GM12878 (cell line): Measurements from ENCODE around the gene SEMA3A. TPM values are rescaled to one million over a fixed set of nuclear protein-coding genes. Genes with fewer than 3 reads are reported as not detected.

ENCODE experiments used
- ATAC-seq: fragments of 200-7000 bp; cut with Tn5 transposase; 3 replicates; pipeline ENCODE4 v1.9.1; 2020; ENCODE audit warnings: mild to moderate bottlenecking, moderate library complexity
- BruUV-seq: library from RNA; stranded (reverse); fragments of 400-500 nt; replicated peaks from 2 replicates; lab custom pipeline; 2021; lab: Mats Ljungman, UMichigan
- CTCF ChIA-PET: fragments of 300-600 bp; sonication (Branson Sonifier 250); formaldehyde crosslinking; extraction: SDS; loops from one replicate; lab custom pipeline; 2021; ENCODE audit warnings: inconsistent platforms; lab: Yijun Ruan, JAX
- POLR2A ChIA-PET: fragments of 350-600 bp; formaldehyde crosslinking; extraction: SDS; loops from one replicate; lab custom pipeline; 2021; ENCODE audit warnings: inconsistent platforms; lab: Charles Lee
- RAD21 ChIA-PET: fragments of 300-600 bp; sonication (Branson Sonifier 250); formaldehyde crosslinking; loops from one replicate; lab custom pipeline; 2023; ENCODE audit warnings: antibody characterized with exemption; ENCODE audit not compliant: unreplicated experiment; lab: Charles Lee
- SMC1A ChIA-PET: fragments of 300-600 bp; sonication (Branson Sonifier 250); formaldehyde crosslinking; loops from one replicate; lab custom pipeline; 2023; ENCODE audit not compliant: unreplicated experiment, uncharacterized antibody; lab: Charles Lee
- DNase-seq: peaks from one replicate; pipeline ENCODE4 v3.0.0-alpha.2; 2011; ENCODE audit warnings: low read depth, low spot score
- FAIRE-seq: peaks from 3 replicates; lab custom pipeline; 2011; peaks lifted over from hg19 to GRCh38; lab: Jason Lieb, UNC
- H2AFZ ChIP-seq: 2 replicates; pipeline ENCODE4 v1.6.0; 2011; ENCODE audit warnings: low read depth, low read length, control low read depth; ENCODE audit not compliant: control insufficient read depth
- H3K27ac ChIP-seq: 2 replicates; pipeline ENCODE4 v1.5.1; 2011; ENCODE audit warnings: control low read depth; ENCODE audit not compliant: control insufficient read depth, insufficient read depth
- H3K27me3 ChIP-seq, 2 experiments: replicated peaks in 1 of 2; 2 replicates each; pipeline versions ENCODE4 v1.6.0 to v1.6.1; 2011; ENCODE audit warnings: low read length in 1 of 2; ENCODE audit not compliant: control insufficient read depth in 2 of 2, insufficient read depth in 2 of 2
- H3K36me3 ChIP-seq, 2 experiments: 2 replicates each; pipeline ENCODE4 v1.5.1; 2011; ENCODE audit warnings: low read length in 1 of 2; ENCODE audit not compliant: control insufficient read depth in 2 of 2, insufficient read depth in 2 of 2
- H3K4me1 ChIP-seq: 2 replicates; pipeline ENCODE4 v1.6.1; 2011; ENCODE audit warnings: mild to moderate bottlenecking, low read length, moderate library complexity, mixed read lengths; ENCODE audit not compliant: control insufficient read depth, insufficient read depth
- H3K4me2 ChIP-seq: 2 replicates; pipeline ENCODE4 v1.6.0; 2011; ENCODE audit warnings: control low read depth; ENCODE audit not compliant: control insufficient read depth, insufficient read depth
- H3K4me3 ChIP-seq: fragments of 200-600 bp; sonication (generic); 2 replicates; pipeline ENCODE4 v1.5.1; 2016
- H3K79me2 ChIP-seq: 2 replicates; pipeline ENCODE4 v1.6.0; 2011; ENCODE audit warnings: low read length; ENCODE audit not compliant: control insufficient read depth, insufficient read depth
- H3K9ac ChIP-seq: 2 replicates; pipeline ENCODE4 v1.8.0; 2011; ENCODE audit warnings: low read length, control low read depth, mixed read lengths; ENCODE audit not compliant: control insufficient read depth, insufficient read depth
- H3K9me3 ChIP-seq: replicated peaks from 3 replicates; pipeline ENCODE4 v1.5.1; 2011; ENCODE audit warnings: mild to moderate bottlenecking, low read length; ENCODE audit not compliant: control insufficient read depth, insufficient read depth
- H4K20me1 ChIP-seq: 2 replicates; pipeline ENCODE4 v1.6.0; 2011; ENCODE audit not compliant: control insufficient read depth, insufficient read depth
- ASH2L ChIP-seq: fragments of 300-600, 200-600 bp; sonication (generic); IDR thresholded peaks from 2 replicates; pipeline ENCODE4 v1.6.1; 2017; ENCODE audit warnings: low read depth, mild to moderate bottlenecking, borderline replicate concordance
- BHLHE40 ChIP-seq, 2 experiments: fragments of 450-650 bp in 1 of 2; IDR thresholded peaks; 2 replicates each; pipeline ENCODE4 v1.6.1; 2011 to 2017; ENCODE audit warnings: low read depth in 2 of 2, borderline replicate concordance in 1 of 2, improper control_type of control experiment in 1 of 2, low read length in 1 of 2, mild to moderate bottlenecking in 1 of 2
- EZH2 ChIP-seq: IDR thresholded peaks from 2 replicates; pipeline ENCODE4 v1.6.1; 2012; ENCODE audit warnings: low read depth, mild to moderate bottlenecking, control low read depth, inconsistent platforms, low read length, borderline replicate concordance; ENCODE audit not compliant: control insufficient read depth
- FOXM1 ChIP-seq: IDR thresholded peaks from 2 replicates; pipeline ENCODE4 v1.6.1; 2012; ENCODE audit warnings: low read depth, mild to moderate bottlenecking, inconsistent platforms, low read length, moderate library complexity
- JUND ChIP-seq: IDR thresholded peaks from 2 replicates; pipeline ENCODE4 v1.6.1; 2012; ENCODE audit warnings: low read depth, mild to moderate bottlenecking, low read length, improper control_type of control experiment, moderate library complexity
- KLF5 ChIP-seq: fragments of 450-650 bp; IDR thresholded peaks from 2 replicates; pipeline ENCODE4 v1.6.1; 2014; ENCODE audit warnings: mild to moderate bottlenecking; ENCODE audit not compliant: partially characterized antibody
- MTA3 ChIP-seq: IDR thresholded peaks from 2 replicates; pipeline ENCODE4 v1.6.1; 2012; ENCODE audit warnings: low read length, inconsistent platforms, borderline replicate concordance
- MYC ChIP-seq: IDR thresholded peaks from 2 replicates; pipeline ENCODE4 v1.6.1; 2011; ENCODE audit warnings: mild to moderate bottlenecking, low read length, moderate library complexity, inconsistent platforms; ENCODE audit not compliant: insufficient read depth, insufficient replicate concordance, insufficient read length, severe bottlenecking
- NRF1 ChIP-seq: conservative IDR thresholded peaks from 2 replicates; pipeline ENCODE4 v1.6.1; 2011; ENCODE audit warnings: mild to moderate bottlenecking, low read depth, low read length, improper control_type of control experiment
- PAX8 ChIP-seq: fragments of 450-650 bp; IDR thresholded peaks from 2 replicates; pipeline ENCODE4 v1.6.1; 2017; ENCODE audit warnings: mild to moderate bottlenecking, moderate library complexity
- PML ChIP-seq: IDR thresholded peaks from 2 replicates; pipeline ENCODE4 v1.6.1; 2012; ENCODE audit warnings: low read length, inconsistent platforms
- POLR2AphosphoS5 ChIP-seq: IDR thresholded peaks from 2 replicates; pipeline ENCODE4 v1.6.1; 2011; ENCODE audit warnings: mild to moderate bottlenecking, low read length, inconsistent platforms
- SIN3A ChIP-seq: IDR thresholded peaks from 2 replicates; pipeline ENCODE4 v1.6.1; 2012; ENCODE audit warnings: low read depth, low read length, improper control_type of control experiment
- SIX5 ChIP-seq: IDR thresholded peaks from 2 replicates; pipeline ENCODE4 v1.6.1; 2011; ENCODE audit warnings: mild to moderate bottlenecking, low read depth, low read length, moderate library complexity; ENCODE audit not compliant: severe bottlenecking
- SMAD5 ChIP-seq: IDR thresholded peaks from 2 replicates; pipeline ENCODE4 v1.6.1; 2016; ENCODE audit warnings: antibody characterized with exemption, low read depth
- SUPT20H ChIP-seq: IDR thresholded peaks from 2 replicates; pipeline ENCODE4 v1.6.1; 2011; ENCODE audit warnings: low read depth, mild to moderate bottlenecking, low read length, moderate library complexity, borderline replicate concordance; ENCODE audit not compliant: control insufficient read depth
- WGBS: methylation state at CpG from one replicate; pipeline ENCODE4 v1.1.6; 2016; ENCODE audit warnings: low lambda C conversion rate; ENCODE audit not compliant: insufficient replicate concordance, insufficient coverage; ENCODE audit errors: missing lambda C conversion rate; 5-methylcytosine and 5-hydroxymethylcytosine counted together
- in situ Hi-C: fragments of 300-500 bp; cut with MboI; formaldehyde crosslinking; loops from 9 replicates; pipeline ENCODE4 v1.14.3; 2018; ENCODE audit warnings: mixed read lengths
- intact Hi-C: fragments of 100-400 bp; cut with micrococcal nuclease; formaldehyde crosslinking; loops from one replicate; pipeline ENCODE4 v1.14.2; 2022; ENCODE audit not compliant: unreplicated experiment
- polyA plus RNA-seq, 11 experiments: library from polyadenylated mRNA; depleted of rRNA in 4 of 11; unstranded in 6 of 11; stranded (reverse) in 5 of 11; fragments of >200 nt; fragmentation: Nextera tagmentation in 4 of 11; fragmentation: Illumina TruSeq in 1 of 11; extraction: Ambion mirVana in 4 of 11; extraction: Trizol in 1 of 11; gene quantifications; 1 replicate in 1 of 11; 2 replicates in 10 of 11; pipeline versions ENCODE4 v1.2.1 to v1.2.3, GENCODE V29; 2011 to 2016; ENCODE audit warnings: inconsistent platforms in 2 of 11, missing spikeins in 2 of 11, low read depth in 1 of 11
- total RNA-seq, 4 experiments: library from RNA; depleted of rRNA in 3 of 4; stranded (reverse); fragments of >200 nt in 3 of 4; fragmentation: Illumina TruSeq in 1 of 4; extraction: Trizol in 1 of 4; gene quantifications; 2 replicates each; pipeline versions ENCODE4 v1.2.1 to v1.2.3, GENCODE V29; 2013 to 2021
- TF ChIP-seq, protein P1 (sequence below): IDR thresholded peaks from 2 replicates; pipeline ENCODE4 v1.6.1; 2011; ENCODE audit warnings: low read depth, mild to moderate bottlenecking, low read length, moderate library complexity, borderline replicate concordance; ENCODE audit errors: extremely low read depth
- TF ChIP-seq, protein P2 (sequence below): fragments of 150-350 bp; IDR thresholded peaks from 2 replicates; pipeline ENCODE4 v1.6.1; 2016; ENCODE audit warnings: low read depth, low read length
- TF ChIP-seq, protein P3 (sequence below): fragments of 450-650 bp; IDR thresholded peaks from 2 replicates; pipeline ENCODE4 v1.6.1; 2014; ENCODE audit warnings: mild to moderate bottlenecking

Gene SEMA3A
- total and polyA plus RNA-seq, 10 of the 15 experiments (the other 5 are each of a cell fraction or from before 2014, with no cell fraction given), result 0.01 to 3.3 (median 0.24) TPM

GRCh38 chr7:84110400-84110799, 84.2 kb downstream of the SEMA3A start:
- Histone ChIP-seq H3K9me3 (no peaks in the 10 kb centered on the region), H3K4me1 (no peaks in the 10 kb centered on the region), H3K27me3 (no peaks in the 10 kb centered on the region), H3K4me2 (no peak overlapping the region), H3K27ac (no peak overlapping the region), H3K9ac (no peak overlapping the region), H4K20me1 (no peaks in the 10 kb centered on the region), H3K4me3 (no peak overlapping the region), H2AFZ (no peak overlapping the region), H3K36me3 (no peaks in the 10 kb centered on the region), H3K79me2 (no peaks in the 10 kb centered on the region)
- BruUV-seq, result no TSS peak
- intact Hi-C loops (no loop called here), in situ Hi-C loops (no loop called here)
- ChIA-PET RAD21 (no interaction called here), CTCF (no interaction called here), POLR2A (no interaction called here), SMC1A (no interaction called here)
- FAIRE-seq (no peak), DNase-seq (no peak), ATAC-seq (no peak)
- no peak for TF ChIP-seq KLF5
- TF ChIP-seq, protein P1, sequence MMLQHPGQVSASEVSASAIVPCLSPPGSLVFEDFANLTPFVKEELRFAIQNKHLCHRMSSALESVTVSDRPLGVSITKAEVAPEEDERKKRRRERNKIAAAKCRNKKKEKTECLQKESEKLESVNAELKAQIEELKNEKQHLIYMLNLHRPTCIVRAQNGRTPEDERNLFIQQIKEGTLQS, result no peak
- TF ChIP-seq FOXM1, result no peak
- TF ChIP-seq JUND, result no peak
- no peak for TF ChIP-seq MYC
- TF ChIP-seq EZH2, result no peak
- TF ChIP-seq PAX8, result no peak
- TF ChIP-seq, protein P2, sequence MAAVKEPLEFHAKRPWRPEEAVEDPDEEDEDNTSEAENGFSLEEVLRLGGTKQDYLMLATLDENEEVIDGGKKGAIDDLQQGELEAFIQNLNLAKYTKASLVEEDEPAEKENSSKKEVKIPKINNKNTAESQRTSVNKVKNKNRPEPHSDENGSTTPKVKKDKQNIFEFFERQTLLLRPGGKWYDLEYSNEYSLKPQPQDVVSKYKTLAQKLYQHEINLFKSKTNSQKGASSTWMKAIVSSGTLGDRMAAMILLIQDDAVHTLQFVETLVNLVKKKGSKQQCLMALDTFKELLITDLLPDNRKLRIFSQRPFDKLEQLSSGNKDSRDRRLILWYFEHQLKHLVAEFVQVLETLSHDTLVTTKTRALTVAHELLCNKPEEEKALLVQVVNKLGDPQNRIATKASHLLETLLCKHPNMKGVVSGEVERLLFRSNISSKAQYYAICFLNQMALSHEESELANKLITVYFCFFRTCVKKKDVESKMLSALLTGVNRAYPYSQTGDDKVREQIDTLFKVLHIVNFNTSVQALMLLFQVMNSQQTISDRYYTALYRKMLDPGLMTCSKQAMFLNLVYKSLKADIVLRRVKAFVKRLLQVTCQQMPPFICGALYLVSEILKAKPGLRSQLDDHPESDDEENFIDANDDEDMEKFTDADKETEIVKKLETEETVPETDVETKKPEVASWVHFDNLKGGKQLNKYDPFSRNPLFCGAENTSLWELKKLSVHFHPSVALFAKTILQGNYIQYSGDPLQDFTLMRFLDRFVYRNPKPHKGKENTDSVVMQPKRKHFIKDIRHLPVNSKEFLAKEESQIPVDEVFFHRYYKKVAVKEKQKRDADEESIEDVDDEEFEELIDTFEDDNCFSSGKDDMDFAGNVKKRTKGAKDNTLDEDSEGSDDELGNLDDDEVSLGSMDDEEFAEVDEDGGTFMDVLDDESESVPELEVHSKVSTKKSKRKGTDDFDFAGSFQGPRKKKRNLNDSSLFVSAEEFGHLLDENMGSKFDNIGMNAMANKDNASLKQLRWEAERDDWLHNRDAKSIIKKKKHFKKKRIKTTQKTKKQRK, result no peak
- no peak for TF ChIP-seq SMAD5
- TF ChIP-seq POLR2AphosphoS5, result no peak
- TF ChIP-seq NRF1, result no peak
- TF ChIP-seq, protein P3, sequence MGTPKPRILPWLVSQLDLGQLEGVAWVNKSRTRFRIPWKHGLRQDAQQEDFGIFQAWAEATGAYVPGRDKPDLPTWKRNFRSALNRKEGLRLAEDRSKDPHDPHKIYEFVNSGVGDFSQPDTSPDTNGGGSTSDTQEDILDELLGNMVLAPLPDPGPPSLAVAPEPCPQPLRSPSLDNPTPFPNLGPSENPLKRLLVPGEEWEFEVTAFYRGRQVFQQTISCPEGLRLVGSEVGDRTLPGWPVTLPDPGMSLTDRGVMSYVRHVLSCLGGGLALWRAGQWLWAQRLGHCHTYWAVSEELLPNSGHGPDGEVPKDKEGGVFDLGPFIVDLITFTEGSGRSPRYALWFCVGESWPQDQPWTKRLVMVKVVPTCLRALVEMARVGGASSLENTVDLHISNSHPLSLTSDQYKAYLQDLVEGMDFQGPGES, result no peak
- TF ChIP-seq ASH2L, result no peak
- no peak for TF ChIP-seq SIN3A
- no peak for TF ChIP-seq BHLHE40 (IDR thresholded peaks at IDR 0.05; ENCODE audit: borderline replicate concordance in 1 of 2, low read depth in 2 of 2, low read length in 1 of 2)
- TF ChIP-seq SUPT20H, result no peak
- no peak for TF ChIP-seq PML
- TF ChIP-seq MTA3, result no peak
- no peak for TF ChIP-seq SIX5
- 11% methylated on average over 3 of the region's 3 CpGs for WGBS
